ENCODE results near the gene CGRRF1. TPM values are rescaled to one million over a fixed set of nuclear protein-coding genes. Genes with fewer than 3 reads are reported as not detected.

The CGRRF1 gene
- total RNA-seq, 4 donors from 2014 or later, result 16.5 to 28.8 (median 21.2) TPM

DNA sequence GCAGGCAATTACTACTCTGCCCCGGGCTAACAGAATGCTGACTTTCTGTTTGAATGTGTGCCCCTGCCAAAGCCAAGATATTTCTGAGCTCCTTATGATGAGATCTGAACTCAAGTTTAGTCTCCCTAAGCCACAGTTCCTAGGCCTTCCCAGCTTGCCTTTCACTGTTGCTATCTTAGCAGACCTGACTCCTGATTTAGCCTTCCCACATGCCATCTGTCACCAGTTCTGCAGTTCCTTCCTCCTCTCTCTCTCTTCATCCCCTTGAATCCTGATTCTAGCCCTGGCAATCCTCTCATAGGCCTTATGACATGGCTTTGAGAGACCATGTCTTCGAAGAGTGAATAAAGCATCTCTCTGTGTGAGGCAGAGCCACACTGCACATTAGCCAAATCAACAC, 44.7 kb downstream of the CGRRF1 start:
- no peak for DNase-seq (ENCODE audit: low spot score in 2 of 2)
- Histone ChIP-seq H3K4me3 (no peak overlapping the region), H3K36me3 (no peaks in the 10 kb centered on the region), H3K4me1 (no peaks in the 10 kb centered on the region), H3K27me3 (no peaks in the 10 kb centered on the region), H3K9me3 (no peaks in the 10 kb centered on the region), H3K27ac (no peak overlapping the region)
- 90 to 95% methylated on average over 2 of the region's 2 CpGs for WGBS, 2 donors
- no peak for TF ChIP-seq POLR2A (IDR thresholded peaks at IDR 0.05)
- no peak for TF ChIP-seq EP300 (IDR thresholded peaks at IDR 0.05)
- TF ChIP-seq, protein P1, sequence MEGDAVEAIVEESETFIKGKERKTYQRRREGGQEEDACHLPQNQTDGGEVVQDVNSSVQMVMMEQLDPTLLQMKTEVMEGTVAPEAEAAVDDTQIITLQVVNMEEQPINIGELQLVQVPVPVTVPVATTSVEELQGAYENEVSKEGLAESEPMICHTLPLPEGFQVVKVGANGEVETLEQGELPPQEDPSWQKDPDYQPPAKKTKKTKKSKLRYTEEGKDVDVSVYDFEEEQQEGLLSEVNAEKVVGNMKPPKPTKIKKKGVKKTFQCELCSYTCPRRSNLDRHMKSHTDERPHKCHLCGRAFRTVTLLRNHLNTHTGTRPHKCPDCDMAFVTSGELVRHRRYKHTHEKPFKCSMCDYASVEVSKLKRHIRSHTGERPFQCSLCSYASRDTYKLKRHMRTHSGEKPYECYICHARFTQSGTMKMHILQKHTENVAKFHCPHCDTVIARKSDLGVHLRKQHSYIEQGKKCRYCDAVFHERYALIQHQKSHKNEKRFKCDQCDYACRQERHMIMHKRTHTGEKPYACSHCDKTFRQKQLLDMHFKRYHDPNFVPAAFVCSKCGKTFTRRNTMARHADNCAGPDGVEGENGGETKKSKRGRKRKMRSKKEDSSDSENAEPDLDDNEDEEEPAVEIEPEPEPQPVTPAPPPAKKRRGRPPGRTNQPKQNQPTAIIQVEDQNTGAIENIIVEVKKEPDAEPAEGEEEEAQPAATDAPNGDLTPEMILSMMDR (IDR thresholded peaks at IDR 0.05), result no peak

- no peak overlapping the region for H3K4me3 ChIP-seq
- H3K27ac ChIP-seq, result no peak overlapping the region
- no peaks in the 10 kb centered on the region for H3K36me3 ChIP-seq
- H3K9me3 ChIP-seq, result no peaks in the 10 kb centered on the region
- no peak for DNase-seq (ENCODE audit: low spot score in 2 of 2)
- no peaks in the 10 kb centered on the region for H3K27me3 ChIP-seq
- H3K4me1 ChIP-seq, result no peaks in the 10 kb centered on the region
- no peak for TF ChIP-seq POLR2A (IDR thresholded peaks at IDR 0.05)
- TF ChIP-seq EP300 (IDR thresholded peaks at IDR 0.05), result no peak
- TF ChIP-seq, protein P1 (IDR thresholded peaks at IDR 0.05), result no peak
- WGBS, 2 donors, result 91 to 98% methylated on average over 2 of the region's 2 CpGs
These were observed 45.9 kb downstream of the CGRRF1 start for GRCh38 chr14:54555651-54556050.

- Histone ChIP-seq H3K9me3 (no peaks in the 10 kb centered on the region), H3K27me3 (no peaks in the 10 kb centered on the region), H3K27ac (no peak overlapping the region), H3K4me3 (no peak overlapping the region), H3K4me1 (no peaks in the 10 kb centered on the region), H3K36me3 (no peaks in the 10 kb centered on the region)
- no peak for DNase-seq (ENCODE audit: low spot score in 2 of 2)
- 85 to 92% methylated on average over 9 of the region's 9 CpGs for WGBS, 2 donors
- TF ChIP-seq, protein P1 (IDR thresholded peaks at IDR 0.05), result no peak
- no peak for TF ChIP-seq EP300 (IDR thresholded peaks at IDR 0.05)
- no peak for TF ChIP-seq POLR2A (IDR thresholded peaks at IDR 0.05)
These were observed 46.8 kb downstream of the CGRRF1 start for GRCh38 chr14:54556535-54556934.

GRCh38 chr14:54562334-54562733, 52.6 kb downstream of the CGRRF1 start:
- 42 to 44% methylated on average over 5 of the region's 5 CpGs for WGBS, 2 donors
- Histone ChIP-seq H3K27me3 (no peaks in the 10 kb centered on the region), H3K27ac (no peak overlapping the region), H3K36me3 (no peaks in the 10 kb centered on the region), H3K9me3 (no peaks in the 10 kb centered on the region), H3K4me3 (no peak overlapping the region), H3K4me1 (peaks cover 0 to 14% (median 0%) of the 10 kb centered on the region in 4 donors)
- TF ChIP-seq EP300 (IDR thresholded peaks at IDR 0.05) (no peak), POLR2A (IDR thresholded peaks at IDR 0.05) (no peak)
- TF ChIP-seq, protein P1 (IDR thresholded peaks at IDR 0.05), result no peak
- DNase-seq (ENCODE audit: low spot score in 2 of 2), result no peak

DNA sequence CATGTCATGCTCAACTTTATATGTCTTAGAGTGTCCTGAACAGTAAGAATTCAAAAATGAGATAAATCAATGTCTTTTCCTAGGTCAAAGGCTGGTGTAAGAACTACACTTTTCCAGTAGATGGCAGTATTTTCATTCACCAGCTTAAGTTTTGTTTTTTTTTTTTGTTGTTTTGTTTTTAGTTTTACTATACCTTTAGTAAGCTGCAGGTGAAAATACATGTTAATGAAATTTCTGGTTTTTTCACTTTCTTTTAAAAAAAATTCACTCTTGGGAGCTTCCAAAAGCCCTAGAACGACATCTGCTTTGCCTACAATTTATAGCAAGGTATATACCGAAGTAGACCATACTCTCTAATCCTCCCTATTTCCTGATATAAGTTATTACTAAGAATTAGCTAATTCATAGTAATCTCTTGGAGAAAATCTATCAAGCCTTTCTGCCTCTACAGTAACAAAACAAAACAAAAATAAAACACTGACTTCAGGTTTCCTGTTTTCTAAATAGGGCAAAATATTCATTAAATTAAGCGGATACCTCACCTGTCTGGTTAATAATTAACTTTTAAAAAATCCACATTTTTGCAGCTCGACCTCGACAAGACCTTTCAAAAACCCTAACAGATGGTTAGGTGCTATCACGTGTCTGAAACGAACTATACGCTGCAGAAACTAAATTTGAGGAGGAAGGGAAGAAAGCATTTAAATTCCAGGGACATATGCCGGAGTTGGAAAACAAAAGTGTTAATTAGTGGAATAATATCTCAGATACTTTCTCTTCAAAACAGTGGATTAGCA, 54.6 kb downstream of the CGRRF1 start:
- WGBS, 2 donors, result 10 to 13% methylated on average over 9 of the region's 9 CpGs
- no peaks in the 10 kb centered on the region for H3K27me3 ChIP-seq

More for the DNA sequence above, 54.6 kb downstream of the CGRRF1 start:
- H3K36me3 ChIP-seq, result no peaks in the 10 kb centered on the region
- peak overlapping the region; percentile 98 to 100 (median 100) for H3K27ac ChIP-seq
- H3K9me3 ChIP-seq, result no peaks in the 10 kb centered on the region
- peak overlapping the region; percentile 60 to 92 (median 87) for H3K4me3 ChIP-seq
- no peak for DNase-seq (ENCODE audit: low spot score in 2 of 2)
- H3K4me1 ChIP-seq, result peaks cover 0 to 27% (median 9%) of the 10 kb centered on the region in 4 donors
- TF ChIP-seq, protein P1 (IDR thresholded peaks at IDR 0.05), result peak; percentile 73 to 87 (median 81)
- TF ChIP-seq POLR2A (IDR thresholded peaks at IDR 0.05) (no peak), EP300 (IDR thresholded peaks at IDR 0.05) (no peak)
